ENCODE results near the gene PDSS2.

The PDSS2 gene

DNA sequence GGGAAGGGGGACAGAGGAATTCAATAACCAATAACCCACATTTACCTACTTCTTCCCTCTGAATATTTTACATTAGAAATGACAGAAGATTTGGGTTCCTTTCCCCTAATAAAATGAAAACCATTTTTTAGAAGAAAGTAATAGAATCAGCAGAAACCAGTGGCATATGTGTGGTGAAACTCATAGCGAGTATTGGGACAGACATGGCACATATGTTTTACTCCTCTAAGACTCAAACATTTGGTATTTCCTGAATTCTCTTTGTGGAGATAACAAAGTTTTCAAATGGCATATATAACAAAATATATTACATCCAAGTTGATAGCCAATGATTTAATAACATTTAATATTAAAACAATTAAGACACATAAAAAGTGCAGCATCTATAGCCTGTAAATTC, 331.2 kb downstream of the PDSS2 start:
- Histone ChIP-seq H2AFZ (ENCODE audit: low read length) (no peak overlapping the region), H3K4me2 (ENCODE audit: low read length) (no peak overlapping the region), H3K4me3 (ENCODE audit: low read depth, low read length, poor library complexity, severe bottlenecking) (no peak overlapping the region), H3K9me3 (ENCODE audit: low read length) (no peaks in the 10 kb centered on the region), H3F3A (ENCODE audit: insufficient read depth, low read length) (0 out of 2 replicates have a peak, but pooled peaks cover 6% of the 10 kb centered on the region), H3K79me2 (ENCODE audit: insufficient read depth, low read length) (no peaks in the 10 kb centered on the region), H3K27ac (ENCODE audit: low read depth, low read length, poor library complexity, severe bottlenecking) (peak overlapping the region; percentile 71), H3K4me1 (ENCODE audit: insufficient read depth, low read length, severe bottlenecking) (peaks cover 43% of the 10 kb centered on the region), H3K27me3 (ENCODE audit: insufficient read depth, low read length) (no peaks in the 10 kb centered on the region), H3K9ac (ENCODE audit: low read length) (no peak overlapping the region), H4K20me1 (ENCODE audit: insufficient read depth, low read length) (no peaks in the 10 kb centered on the region), H3K36me3 (ENCODE audit: insufficient read depth, low read length) (no peaks in the 10 kb centered on the region), H3K9me2 (ENCODE audit: low read depth, low read length) (no peaks in the 10 kb centered on the region)
- TF ChIP-seq, protein P1, sequence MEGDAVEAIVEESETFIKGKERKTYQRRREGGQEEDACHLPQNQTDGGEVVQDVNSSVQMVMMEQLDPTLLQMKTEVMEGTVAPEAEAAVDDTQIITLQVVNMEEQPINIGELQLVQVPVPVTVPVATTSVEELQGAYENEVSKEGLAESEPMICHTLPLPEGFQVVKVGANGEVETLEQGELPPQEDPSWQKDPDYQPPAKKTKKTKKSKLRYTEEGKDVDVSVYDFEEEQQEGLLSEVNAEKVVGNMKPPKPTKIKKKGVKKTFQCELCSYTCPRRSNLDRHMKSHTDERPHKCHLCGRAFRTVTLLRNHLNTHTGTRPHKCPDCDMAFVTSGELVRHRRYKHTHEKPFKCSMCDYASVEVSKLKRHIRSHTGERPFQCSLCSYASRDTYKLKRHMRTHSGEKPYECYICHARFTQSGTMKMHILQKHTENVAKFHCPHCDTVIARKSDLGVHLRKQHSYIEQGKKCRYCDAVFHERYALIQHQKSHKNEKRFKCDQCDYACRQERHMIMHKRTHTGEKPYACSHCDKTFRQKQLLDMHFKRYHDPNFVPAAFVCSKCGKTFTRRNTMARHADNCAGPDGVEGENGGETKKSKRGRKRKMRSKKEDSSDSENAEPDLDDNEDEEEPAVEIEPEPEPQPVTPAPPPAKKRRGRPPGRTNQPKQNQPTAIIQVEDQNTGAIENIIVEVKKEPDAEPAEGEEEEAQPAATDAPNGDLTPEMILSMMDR (IDR thresholded peaks at IDR 0.05; ENCODE audit: low read length): no peak
- TF ChIP-seq EZH2 (IDR thresholded peaks at IDR 0.05; ENCODE audit: borderline replicate concordance, low read length): no peak

DNA sequence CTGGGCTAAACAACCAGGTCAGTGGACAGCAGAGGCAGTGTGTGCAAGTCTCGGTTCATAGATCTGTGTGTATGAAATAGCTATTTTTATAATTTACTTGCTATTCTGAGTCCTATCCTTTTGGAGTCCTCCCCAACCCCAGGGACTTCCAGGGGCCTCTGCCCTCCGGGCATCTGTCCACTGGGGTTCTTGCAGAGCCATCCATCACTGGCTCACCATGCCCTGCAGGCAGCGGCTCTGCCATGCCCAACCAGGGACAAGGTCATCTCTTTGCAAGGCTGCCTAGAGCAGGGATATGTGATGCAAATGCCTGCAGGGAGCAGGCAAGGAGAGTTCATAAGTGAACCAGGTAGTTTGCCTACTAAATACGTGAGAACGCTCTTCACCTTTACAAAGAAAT, 333.6 kb downstream of the PDSS2 start:
- Histone ChIP-seq H3K9me2 (ENCODE audit: low read depth, low read length) (no peaks in the 10 kb centered on the region), H3K27ac (ENCODE audit: low read depth, low read length, poor library complexity, severe bottlenecking) (peak overlapping the region; percentile 84), H3K36me3 (ENCODE audit: insufficient read depth, low read length) (no peaks in the 10 kb centered on the region), H3K9ac (ENCODE audit: low read length) (no peak overlapping the region; the same call in 1 of the 2 replicates), H3F3A (ENCODE audit: insufficient read depth, low read length) (0 out of 2 replicates have a peak, but pooled peaks cover 6% of the 10 kb centered on the region), H3K4me3 (ENCODE audit: low read depth, low read length, poor library complexity, severe bottlenecking) (no peak overlapping the region), H4K20me1 (ENCODE audit: insufficient read depth, low read length) (no peaks in the 10 kb centered on the region), H3K79me2 (ENCODE audit: insufficient read depth, low read length) (no peaks in the 10 kb centered on the region), H2AFZ (ENCODE audit: low read length) (no peak overlapping the region), H3K9me3 (ENCODE audit: low read length) (no peaks in the 10 kb centered on the region), H3K4me2 (ENCODE audit: low read length) (no peak overlapping the region), H3K27me3 (ENCODE audit: insufficient read depth, low read length) (no peaks in the 10 kb centered on the region), H3K4me1 (ENCODE audit: insufficient read depth, low read length, severe bottlenecking) (peaks cover 58% of the 10 kb centered on the region)
- TF ChIP-seq, protein P1 (IDR thresholded peaks at IDR 0.05; ENCODE audit: low read length): no peak
- no peak for TF ChIP-seq EZH2 (IDR thresholded peaks at IDR 0.05; ENCODE audit: borderline replicate concordance, low read length)

DNA sequence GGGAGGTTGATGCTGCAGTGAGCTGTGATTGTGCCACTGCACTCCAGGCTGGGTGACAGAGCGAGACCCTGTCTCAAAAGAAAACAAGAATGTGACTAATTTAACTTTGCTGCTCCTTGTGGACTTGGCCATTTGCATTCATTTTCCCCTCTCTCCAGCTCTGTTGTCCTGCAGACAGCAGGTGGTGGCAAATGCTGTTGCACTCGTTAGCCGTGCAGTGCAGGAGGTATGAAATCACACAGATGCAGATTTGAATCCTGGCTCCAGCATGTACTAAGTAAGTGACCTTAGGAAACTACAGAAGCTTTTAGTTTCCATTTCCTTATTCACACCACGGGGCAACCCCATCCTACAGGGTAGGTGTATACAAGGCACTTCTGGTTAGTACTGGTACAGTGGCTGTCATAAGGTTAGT, 334.4 kb downstream of the PDSS2 start:
- H3K27me3 ChIP-seq (ENCODE audit: insufficient read depth, low read length): no peaks in the 10 kb centered on the region
- H3K9ac ChIP-seq (ENCODE audit: low read length): peak overlapping the region; percentile 42; the same call in 1 of the 2 replicates
- no peaks in the 10 kb centered on the region for H3K36me3 ChIP-seq (ENCODE audit: insufficient read depth, low read length)
- no peak overlapping the region for H2AFZ ChIP-seq (ENCODE audit: low read length)
- no peaks in the 10 kb centered on the region for H4K20me1 ChIP-seq (ENCODE audit: insufficient read depth, low read length)
- no peaks in the 10 kb centered on the region for H3K79me2 ChIP-seq (ENCODE audit: insufficient read depth, low read length)
- 0 out of 2 replicates have a peak, but pooled peaks cover 6% of the 10 kb centered on the region for H3F3A ChIP-seq (ENCODE audit: insufficient read depth, low read length)
- H3K4me3 ChIP-seq (ENCODE audit: low read depth, low read length, poor library complexity, severe bottlenecking): no peak overlapping the region
- no peaks in the 10 kb centered on the region for H3K9me2 ChIP-seq (ENCODE audit: low read depth, low read length)
- H3K4me2 ChIP-seq (ENCODE audit: low read length): peak overlapping the region; percentile 40; the same call in 1 of the 2 replicates
- H3K27ac ChIP-seq (ENCODE audit: low read depth, low read length, poor library complexity, severe bottlenecking): peak overlapping the region; percentile 84
- H3K9me3 ChIP-seq (ENCODE audit: low read length): no peaks in the 10 kb centered on the region
- TF ChIP-seq EZH2 (IDR thresholded peaks at IDR 0.05; ENCODE audit: borderline replicate concordance, low read length): no peak
- TF ChIP-seq, protein P1 (IDR thresholded peaks at IDR 0.05; ENCODE audit: low read length): peak; percentile 14; the same call in 1 of the 2 replicates
- H3K4me1 ChIP-seq (ENCODE audit: insufficient read depth, low read length, severe bottlenecking): peaks cover 55% of the 10 kb centered on the region

All from OCI-LY1 (cell line).